PFSK-1 (cell line): Measurements from ENCODE around the gene GOLGA2.

Experiments
- REST ChIP-seq, 2 experiments: IDR thresholded peaks; 2 replicates each; pipeline versions ENCODE4 v1.6.1 to v1.8.0; 2011 to 2012; ENCODE audit warnings: low read depth in 2 of 2, low read length in 2 of 2, control low read depth in 1 of 2, inconsistent platforms in 1 of 2, mild to moderate bottlenecking in 1 of 2, moderate library complexity in 1 of 2; ENCODE audit not compliant: insufficient read depth in 1 of 2
- SIN3A ChIP-seq: IDR thresholded peaks from 2 replicates; pipeline ENCODE4 v1.6.1; 2012; ENCODE audit warnings: mild to moderate bottlenecking, low read length, moderate library complexity, borderline replicate concordance; ENCODE audit not compliant: insufficient read depth
- TAF1 ChIP-seq: IDR thresholded peaks from 2 replicates; pipeline ENCODE4 v1.6.1; 2012; ENCODE audit warnings: low read length, control low read depth, borderline replicate concordance; ENCODE audit not compliant: insufficient read depth

DNA sequence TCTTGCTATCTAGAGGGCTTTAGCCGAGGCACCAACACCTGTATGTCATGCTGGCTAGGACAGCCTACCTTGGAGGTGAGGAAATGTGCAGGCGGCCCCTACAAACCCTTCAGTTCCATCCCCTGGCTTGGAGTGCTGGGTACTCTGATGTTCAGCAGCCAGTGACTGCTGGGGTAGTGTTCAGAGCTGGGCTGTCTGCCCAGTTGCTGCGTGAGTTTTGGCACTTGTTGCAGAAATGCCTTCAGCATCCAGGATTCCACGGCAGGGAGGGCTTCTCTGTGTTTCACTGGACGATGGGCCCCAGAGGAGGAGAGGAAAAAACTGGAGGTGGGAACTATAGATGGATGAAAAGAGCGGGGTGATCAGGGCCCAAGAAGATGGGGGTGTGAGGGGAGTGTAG lies 10.6 kb upstream of the GOLGA2 start:
- TF ChIP-seq TAF1 (no peak), REST (IDR thresholded peaks at IDR 0.05; ENCODE audit: insufficient read depth in 1 of 2, low read depth in 2 of 2, low read length in 2 of 2) (no peak), SIN3A (no peak)
